IgD-negative memory B cell (primary cell): Measurements from ENCODE around the gene IFT88. TPM values are rescaled to one million over a fixed set of nuclear protein-coding genes. Genes with fewer than 3 reads are reported as not detected.

ENCODE experiments used
- H3K27ac Mint-ChIP-seq, 3 donors: one replicate each; pipeline ENCODE4 v1.8.0; 2020 to 2022; ENCODE audit warnings: mild to moderate bottlenecking in 3 of 3, mixed read lengths in 3 of 3, moderate library complexity in 1 of 3
- H3K27me3 Mint-ChIP-seq: one replicate; pipeline ENCODE4 v1.8.0; 2021; ENCODE audit warnings: mixed read lengths
- H3K36me3 Mint-ChIP-seq: one replicate; pipeline ENCODE4 v1.8.0; 2020; ENCODE audit warnings: mild to moderate bottlenecking, mixed read lengths
- H3K4me1 Mint-ChIP-seq, 3 donors: one replicate each; pipeline ENCODE4 v1.8.0; 2020 to 2022; ENCODE audit warnings: mixed read lengths in 3 of 3, mild to moderate bottlenecking in 1 of 3
- H3K4me3 Mint-ChIP-seq, 4 donors: one replicate each; pipeline ENCODE4 v1.8.0; 2020 to 2022; ENCODE audit warnings: mild to moderate bottlenecking in 4 of 4, mixed read lengths in 4 of 4, moderate library complexity in 3 of 4
- H3K9me3 Mint-ChIP-seq, 3 donors: one replicate each; pipeline ENCODE4 v1.8.0; 2020 to 2021; ENCODE audit warnings: mixed read lengths in 3 of 3, mild to moderate bottlenecking in 1 of 3
- polyA plus RNA-seq: library from polyadenylated mRNA; unstranded; fragments of 300-500 nt; fragmentation: Illumina TruSeq; gene quantifications from one replicate; pipeline ENCODE4 v1.2.3, GENCODE V29; 2021

IFT88 gene
- polyA plus RNA-seq, 1 donor from 2014 or later: 7.9 TPM

DNA sequence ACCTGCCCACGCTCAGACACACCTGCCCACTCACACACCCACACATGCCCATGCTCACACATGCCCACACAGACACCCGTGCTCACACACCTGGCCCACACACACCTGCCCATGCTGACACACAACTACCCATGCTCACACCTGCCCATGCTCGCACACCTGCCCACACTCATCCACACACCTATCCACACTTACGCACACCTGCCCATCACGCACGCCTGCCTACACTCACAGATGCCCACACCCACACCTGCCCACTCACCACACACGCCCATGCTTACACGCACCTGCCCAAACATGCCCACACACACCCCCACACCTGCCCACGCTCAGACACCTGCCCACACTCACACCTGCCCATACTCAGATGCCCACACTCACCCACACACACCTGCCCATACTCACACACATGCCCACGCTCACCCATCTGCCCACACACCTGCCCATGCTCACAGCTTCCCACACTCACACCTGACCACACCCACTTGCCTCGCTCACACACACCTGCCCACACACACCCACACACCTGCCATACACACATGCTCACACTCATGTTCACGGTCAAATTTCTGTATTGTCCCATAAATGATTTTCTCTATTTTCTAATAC lies 152.1 kb downstream of the IFT88 start:
- Mint-ChIP-seq H3K4me1 (peaks cover 0 to 2% (median 0%) of the 10 kb centered on the region in 3 donors), H3K27ac (no peak overlapping the region), H3K36me3 (no peaks in the 10 kb centered on the region), H3K4me3 (no peak overlapping the region), H3K9me3 (no peaks in the 10 kb centered on the region), H3K27me3 (peaks cover 24% of the 10 kb centered on the region)

DNA sequence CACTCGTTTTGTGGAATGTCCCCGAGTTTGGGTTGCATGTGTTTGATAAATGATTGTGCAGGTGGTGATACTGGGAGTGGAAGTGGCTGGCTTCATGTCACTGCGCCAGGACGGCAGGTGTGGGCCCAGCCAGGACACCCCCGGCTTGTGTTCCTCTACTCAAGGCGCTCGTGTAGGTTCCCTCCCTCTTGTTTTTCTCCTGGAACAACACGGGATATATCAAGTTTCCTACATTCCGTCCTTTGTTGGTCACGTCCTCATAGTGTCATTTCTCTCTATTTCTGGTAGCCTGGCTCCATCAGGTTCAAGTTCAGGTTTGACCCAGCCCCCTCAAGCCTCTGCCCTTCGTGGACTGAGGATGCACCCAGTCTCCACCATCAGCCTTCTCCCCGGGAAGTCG lies 152.8 kb downstream of the IFT88 start:
- H3K27me3 Mint-ChIP-seq: peaks cover 23% of the 10 kb centered on the region
- no peak overlapping the region for H3K27ac Mint-ChIP-seq
- peaks cover 0 to 2% (median 0%) of the 10 kb centered on the region in 3 donors for H3K4me1 Mint-ChIP-seq

DNA sequence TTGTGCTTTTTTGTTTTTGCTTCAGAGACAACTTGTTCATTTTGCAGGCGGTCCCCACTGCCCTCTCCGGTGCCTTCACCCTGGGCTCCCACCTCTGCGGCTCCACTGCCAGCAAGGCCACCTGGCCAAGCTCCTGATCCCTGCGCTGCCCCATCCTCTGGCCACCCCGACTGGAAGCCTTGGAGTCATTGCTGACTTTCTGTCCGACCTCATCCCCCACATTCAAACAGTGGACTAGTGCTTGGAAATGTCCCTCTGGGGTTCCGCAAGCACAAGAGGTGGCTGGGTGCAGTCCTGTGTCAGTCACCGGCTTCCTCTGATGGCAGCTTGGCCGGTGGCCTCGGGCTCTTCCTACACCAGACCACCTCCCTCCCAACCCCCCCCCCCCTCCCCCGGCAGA lies 153.5 kb downstream of the IFT88 start:
- H3K36me3 Mint-ChIP-seq: no peaks in the 10 kb centered on the region
- no peak overlapping the region for H3K27ac Mint-ChIP-seq
- H3K9me3 Mint-ChIP-seq: no peaks in the 10 kb centered on the region
- peaks cover 0 to 2% (median 0%) of the 10 kb centered on the region in 3 donors for H3K4me1 Mint-ChIP-seq
- H3K4me3 Mint-ChIP-seq: no peak overlapping the region
- H3K27me3 Mint-ChIP-seq: peaks cover 23% of the 10 kb centered on the region

More for the DNA sequence above, 152.8 kb downstream of the IFT88 start:
- H3K9me3 Mint-ChIP-seq: no peaks in the 10 kb centered on the region
- H3K4me3 Mint-ChIP-seq: no peak overlapping the region
- H3K36me3 Mint-ChIP-seq: no peaks in the 10 kb centered on the region

DNA sequence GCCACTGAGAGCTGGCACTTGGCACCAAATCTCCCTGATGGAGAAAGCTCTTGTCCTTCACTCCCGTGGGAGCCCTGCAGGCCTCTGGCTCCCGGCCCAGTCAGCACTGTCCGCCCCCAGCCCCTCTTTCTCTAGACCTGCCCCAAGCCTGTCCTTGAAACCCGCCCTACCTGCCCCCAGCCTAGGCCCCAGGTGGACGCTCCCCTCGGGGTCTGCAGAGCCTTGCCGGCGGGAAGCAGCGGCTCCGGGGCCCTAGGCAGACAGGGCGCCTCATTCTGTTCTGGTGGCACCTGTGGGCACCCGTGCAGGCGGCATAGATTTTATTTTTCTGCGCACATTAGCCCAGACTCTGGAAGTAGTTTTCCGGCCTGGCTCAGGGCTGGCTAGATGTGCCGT lies 154.1 kb downstream of the IFT88 start:
- no peaks in the 10 kb centered on the region for H3K36me3 Mint-ChIP-seq

DNA sequence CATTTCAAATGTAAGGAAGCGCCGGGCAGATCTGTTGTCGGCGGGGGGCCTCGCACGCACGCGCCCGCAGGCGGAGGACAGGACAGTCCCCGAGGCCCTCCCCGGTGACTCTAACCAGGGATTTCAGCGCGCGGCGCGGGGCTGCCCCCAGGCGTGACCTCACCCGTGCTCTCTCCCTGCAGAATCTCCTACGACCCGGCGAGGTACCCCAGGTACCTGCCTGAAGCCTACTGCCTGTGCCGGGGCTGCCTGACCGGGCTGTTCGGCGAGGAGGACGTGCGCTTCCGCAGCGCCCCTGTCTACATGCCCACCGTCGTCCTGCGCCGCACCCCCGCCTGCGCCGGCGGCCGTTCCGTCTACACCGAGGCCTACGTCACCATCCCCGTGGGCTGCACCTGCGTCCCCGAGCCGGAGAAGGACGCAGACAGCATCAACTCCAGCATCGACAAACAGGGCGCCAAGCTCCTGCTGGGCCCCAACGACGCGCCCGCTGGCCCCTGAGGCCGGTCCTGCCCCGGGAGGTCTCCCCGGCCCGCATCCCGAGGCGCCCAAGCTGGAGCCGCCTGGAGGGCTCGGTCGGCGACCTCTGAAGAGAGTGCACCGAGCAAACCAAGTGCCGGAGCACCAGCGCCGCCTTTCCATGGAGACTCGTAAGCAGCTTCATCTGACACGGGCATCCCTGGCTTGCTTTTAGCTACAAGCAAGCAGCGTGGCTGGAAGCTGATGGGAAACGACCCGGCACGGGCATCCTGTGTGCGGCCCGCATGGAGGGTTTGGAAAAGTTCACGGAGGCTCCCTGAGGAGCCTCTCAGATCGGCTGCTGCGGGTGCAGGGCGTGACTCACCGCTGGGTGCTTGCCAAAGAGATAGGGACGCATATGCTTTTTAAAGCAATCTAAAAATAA lies 154.7 kb downstream of the IFT88 start:
- H3K27ac Mint-ChIP-seq: no peak overlapping the region
- no peaks in the 10 kb centered on the region for H3K36me3 Mint-ChIP-seq
- H3K4me1 Mint-ChIP-seq: peaks cover 0 to 4% (median 2%) of the 10 kb centered on the region in 3 donors
- peak overlapping the region in 2 of 4 donors; percentile 48 to 54 for H3K4me3 Mint-ChIP-seq
- no peaks in the 10 kb centered on the region for H3K9me3 Mint-ChIP-seq
- peaks cover 21% of the 10 kb centered on the region for H3K27me3 Mint-ChIP-seq

More for the DNA sequence above, 154.1 kb downstream of the IFT88 start:
- Mint-ChIP-seq H3K4me3 (peak overlapping the region in 1 of 4 donors; percentile 49), H3K4me1 (peaks cover 0 to 2% (median 0%) of the 10 kb centered on the region in 3 donors), H3K9me3 (no peaks in the 10 kb centered on the region), H3K27ac (no peak overlapping the region), H3K27me3 (peaks cover 22% of the 10 kb centered on the region)

DNA sequence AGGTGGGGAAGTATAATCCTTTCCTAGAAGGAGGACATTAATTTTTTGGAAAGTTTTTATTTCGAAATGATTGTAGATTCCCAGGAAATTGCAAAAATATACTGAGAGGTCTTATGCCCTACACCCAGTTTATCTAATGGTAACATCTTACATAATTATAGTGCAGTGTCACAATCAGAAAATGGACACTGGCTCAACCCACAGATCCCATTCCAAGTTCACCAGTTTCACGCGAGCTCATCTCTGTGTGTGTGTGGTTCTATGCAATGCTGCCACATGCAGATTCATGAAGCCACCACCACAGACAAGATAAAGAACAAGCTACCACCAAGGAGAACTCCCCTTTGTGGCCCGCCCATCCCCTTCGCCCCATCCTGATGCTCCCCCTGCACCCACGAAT lies 160.9 kb downstream of the IFT88 start:
- Mint-ChIP-seq H3K27ac (no peak overlapping the region), H3K4me3 (no peak overlapping the region), H3K9me3 (no peaks in the 10 kb centered on the region), H3K4me1 (peaks cover 0 to 4% (median 0%) of the 10 kb centered on the region in 3 donors), H3K36me3 (peaks cover 1% of the 10 kb centered on the region), H3K27me3 (peaks cover 4% of the 10 kb centered on the region)

DNA sequence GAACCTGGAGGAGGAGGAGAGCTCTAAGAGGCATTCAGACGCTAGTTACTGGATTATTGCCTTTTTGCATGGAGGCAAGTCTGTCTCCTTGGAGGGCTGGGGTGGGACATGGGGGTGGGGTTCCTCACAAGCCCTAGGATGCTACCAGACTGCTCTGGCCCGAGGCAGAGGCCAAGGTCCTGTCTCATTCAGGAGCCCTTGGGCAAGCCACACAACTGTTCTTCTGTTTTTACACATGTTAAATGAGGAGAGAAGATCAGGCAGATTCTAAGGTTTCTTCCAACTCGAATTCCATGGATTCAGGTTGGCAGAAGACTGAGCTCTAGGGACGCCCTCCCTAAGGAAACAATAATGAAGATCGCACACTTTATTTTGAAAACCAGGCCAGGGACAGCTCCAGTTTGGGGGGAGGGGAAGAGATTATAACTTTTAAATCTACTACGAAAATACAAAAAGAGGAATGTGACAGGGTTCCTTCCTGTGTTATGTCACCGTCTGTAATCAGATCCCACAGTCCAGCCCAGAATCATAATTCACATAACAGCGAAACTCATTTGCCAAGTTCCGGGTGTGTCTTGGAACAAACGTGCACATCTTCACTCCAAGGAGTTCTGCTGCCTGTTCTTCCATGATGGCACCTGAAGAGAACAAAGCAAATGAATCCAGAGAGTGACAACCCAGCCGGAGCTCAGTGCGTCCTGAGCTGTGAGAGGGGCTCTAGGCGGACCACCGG lies 161.8 kb downstream of the IFT88 start:
- Mint-ChIP-seq H3K36me3 (peaks cover 1% of the 10 kb centered on the region), H3K4me1 (peaks cover 0 to 4% (median 0%) of the 10 kb centered on the region in 3 donors), H3K27ac (no peak overlapping the region), H3K27me3 (no peaks in the 10 kb centered on the region), H3K4me3 (no peak overlapping the region), H3K9me3 (no peaks in the 10 kb centered on the region)

DNA sequence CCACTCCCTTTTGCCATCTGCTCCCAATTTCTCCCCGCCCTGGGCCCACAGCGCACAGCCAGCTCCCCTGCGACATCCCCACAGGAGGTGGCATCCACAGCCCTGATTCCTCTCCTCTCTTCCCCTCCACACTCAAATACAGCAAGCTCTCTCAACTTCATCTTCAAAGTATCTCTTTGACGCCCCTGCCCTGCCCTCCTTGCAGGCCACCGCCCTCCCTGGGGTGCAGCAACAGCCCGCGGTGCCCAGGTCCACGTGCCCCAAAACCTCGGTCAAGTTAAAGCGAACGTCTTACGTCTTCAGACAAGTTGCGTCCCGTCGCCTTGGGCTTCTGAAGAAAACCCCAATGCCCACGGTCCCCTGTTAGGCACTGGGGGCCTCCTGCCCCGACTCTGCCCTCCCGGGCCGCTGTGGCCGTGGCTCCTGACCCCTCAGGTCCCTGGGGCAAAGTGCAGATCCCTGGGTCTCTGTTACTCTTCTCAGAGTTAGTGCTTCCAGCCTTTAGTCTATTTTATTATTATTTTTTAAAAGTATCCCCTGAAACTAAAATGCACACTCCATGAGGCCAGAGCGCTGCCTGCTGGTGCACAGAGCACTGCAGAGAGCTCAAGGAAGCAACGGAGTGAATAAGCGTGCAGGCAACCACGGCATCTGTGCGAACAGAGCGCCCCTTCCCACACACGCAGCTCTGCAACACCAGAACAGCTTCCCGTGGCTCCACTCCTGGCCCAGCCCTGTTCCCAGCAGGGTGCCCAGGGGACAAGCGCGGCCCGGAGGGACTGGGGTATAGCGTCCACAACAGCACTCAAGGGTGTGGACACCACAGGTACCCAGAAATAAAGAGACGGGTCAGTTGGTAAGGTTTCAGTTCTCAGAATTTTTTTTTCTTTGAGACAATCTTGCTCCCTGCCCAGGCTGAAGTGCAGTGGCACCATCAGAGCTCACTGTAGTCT lies 163.0 kb downstream of the IFT88 start:
- no peak overlapping the region for H3K27ac Mint-ChIP-seq
- no peaks in the 10 kb centered on the region for H3K9me3 Mint-ChIP-seq
- H3K4me1 Mint-ChIP-seq: peaks cover 0 to 4% (median 0%) of the 10 kb centered on the region in 3 donors
- peaks cover 5% of the 10 kb centered on the region for H3K36me3 Mint-ChIP-seq
- H3K27me3 Mint-ChIP-seq: no peaks in the 10 kb centered on the region
- H3K4me3 Mint-ChIP-seq: no peak overlapping the region

DNA sequence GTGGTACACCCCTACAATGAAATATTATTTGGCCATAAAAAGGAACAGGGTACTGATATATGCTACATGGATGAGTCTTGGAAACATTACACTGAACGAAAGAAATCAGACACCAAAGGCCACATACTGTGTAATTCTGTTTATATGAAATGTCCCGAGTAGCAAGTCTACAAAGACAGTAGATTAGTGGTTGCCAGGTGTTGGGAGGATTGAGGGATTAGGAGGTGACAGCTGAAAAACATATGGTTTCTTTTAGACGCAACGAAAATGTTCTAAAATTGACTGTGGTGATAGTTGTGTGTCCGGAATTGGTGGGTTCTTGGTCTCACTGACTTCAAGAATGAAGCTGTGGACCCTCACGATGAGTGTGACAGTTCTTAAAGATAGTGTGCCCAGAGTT lies 171.7 kb downstream of the IFT88 start:
- Mint-ChIP-seq H3K9me3 (peaks cover 0 to 3% (median 2%) of the 10 kb centered on the region in 3 donors), H3K27me3 (no peaks in the 10 kb centered on the region), H3K36me3 (peaks cover 8% of the 10 kb centered on the region), H3K4me1 (no peaks in the 10 kb centered on the region), H3K4me3 (no peak overlapping the region), H3K27ac (no peak overlapping the region)

DNA sequence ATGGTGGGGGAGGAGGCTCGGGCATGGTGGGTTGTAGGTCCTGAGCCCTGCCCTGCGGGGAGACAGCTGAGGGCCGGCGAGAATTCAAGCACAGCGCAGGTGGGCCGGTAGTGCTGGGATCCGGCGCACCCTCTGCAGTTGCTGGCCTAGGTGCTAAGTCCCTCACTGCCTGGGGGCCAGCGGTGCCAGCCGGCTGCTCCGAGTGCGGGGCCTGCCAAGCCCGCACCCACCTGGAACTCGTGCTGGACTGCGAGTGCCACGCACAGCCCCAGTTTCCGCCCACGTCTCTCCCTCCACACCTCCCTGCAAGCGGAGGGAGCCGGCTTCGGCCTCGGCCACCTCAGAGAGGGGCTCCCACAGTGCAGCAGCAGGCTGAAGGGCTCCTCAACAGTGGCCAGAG lies 173.1 kb downstream of the IFT88 start:
- H3K27me3 Mint-ChIP-seq: no peaks in the 10 kb centered on the region
- peaks cover 3 to 11% (median 8%) of the 10 kb centered on the region in 3 donors for H3K9me3 Mint-ChIP-seq
- H3K36me3 Mint-ChIP-seq: peaks cover 3% of the 10 kb centered on the region
- no peak overlapping the region for H3K4me3 Mint-ChIP-seq
- no peak overlapping the region for H3K27ac Mint-ChIP-seq
- H3K4me1 Mint-ChIP-seq: no peaks in the 10 kb centered on the region

Other genes starting within 250 kb of the IFT88 start
- 32.3 TPM for gene CRYL1, start 41.3 kb upstream of the IFT88 start, polyA plus RNA-seq
- gene IL17D, start 136.5 kb downstream of the IFT88 start, polyA plus RNA-seq: 0.11 TPM
- gene EEF1AKMT1, start 206.8 kb downstream of the IFT88 start, polyA plus RNA-seq: 10.5 TPM